ENCODE results near the gene DOCK1. TPM values are rescaled to one million over a fixed set of nuclear protein-coding genes. Genes with fewer than 3 reads are reported as not detected.

The DOCK1 gene
- total RNA-seq, 1 donor from 2014 or later, result 72.6 TPM

- Histone ChIP-seq H3K27me3 (no peaks in the 10 kb centered on the region), H2AFZ (replicated peaks) (no peak overlapping the region), H3K4me1 (no peaks in the 10 kb centered on the region), H3K27ac (no peak overlapping the region), H3K4me2 (no peak overlapping the region), H3K79me2 (ENCODE audit: low read depth) (no peaks in the 10 kb centered on the region), H4K20me1 (ENCODE audit: low read depth) (no peaks in the 10 kb centered on the region), H3F3A (ENCODE audit: low read depth) (no peaks in the 10 kb centered on the region), H3K36me3 (no peaks in the 10 kb centered on the region), H3K9me3 (ENCODE audit: low read depth) (no peaks in the 10 kb centered on the region), H3K9ac (no peak overlapping the region), H3K4me3 (no peak overlapping the region)
- no peak for DNase-seq (ENCODE audit: low spot score)
- H3K4me3 Mint-ChIP-seq, result no peak overlapping the region
- no peaks in the 10 kb centered on the region for H3K9me3 Mint-ChIP-seq
- H3K27ac Mint-ChIP-seq, result no peak overlapping the region
- H3K36me3 Mint-ChIP-seq, result peaks cover 22% of the 10 kb centered on the region
- TF ChIP-seq EZH2 (IDR thresholded peaks at IDR 0.05) (no peak), CTCF (IDR thresholded peaks at IDR 0.05) (no peak), EZH2phosphoT487 (IDR thresholded peaks at IDR 0.05) (no peak)
- H3K27me3 Mint-ChIP-seq (ENCODE audit: insufficient read depth, low read depth), result no peaks in the 10 kb centered on the region
- H3K4me1 Mint-ChIP-seq, result no peaks in the 10 kb centered on the region
Observed at GRCh38 chr10:127040756-127041155, 135.5 kb downstream of the DOCK1 start.

DNA sequence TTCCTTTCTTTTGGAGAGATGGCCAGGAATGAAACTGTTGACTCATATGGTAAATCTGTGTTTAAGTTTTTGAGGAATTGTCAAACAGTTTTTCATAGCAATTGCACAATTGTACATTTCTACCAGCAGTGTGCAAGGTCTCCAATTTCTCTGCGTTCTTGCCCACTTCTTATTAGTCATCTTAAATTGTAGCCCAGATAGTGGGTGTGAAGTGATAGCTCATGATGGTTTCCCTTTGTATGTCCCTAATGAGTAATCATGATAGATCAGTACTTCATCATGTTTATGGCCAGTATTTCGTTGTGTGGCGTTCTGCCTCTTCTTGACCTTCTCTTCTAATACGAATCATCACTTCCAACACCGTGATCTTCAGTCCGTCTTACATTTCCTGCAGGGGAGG lies 136.3 kb downstream of the DOCK1 start:
- H3K9me3 ChIP-seq (ENCODE audit: low read depth), result no peaks in the 10 kb centered on the region
- no peaks in the 10 kb centered on the region for H3K79me2 ChIP-seq (ENCODE audit: low read depth)
- H3K36me3 ChIP-seq, result no peaks in the 10 kb centered on the region
- no peaks in the 10 kb centered on the region for H3K4me1 Mint-ChIP-seq
- H3K9me3 Mint-ChIP-seq, result no peaks in the 10 kb centered on the region
- H3K4me3 ChIP-seq, result no peak overlapping the region
- H3F3A ChIP-seq (ENCODE audit: low read depth), result no peaks in the 10 kb centered on the region
- H3K36me3 Mint-ChIP-seq, result peaks cover 24% of the 10 kb centered on the region
- no peak for DNase-seq (ENCODE audit: low spot score)
- H3K4me2 ChIP-seq, result no peak overlapping the region
- no peak overlapping the region for H2AFZ ChIP-seq (replicated peaks)
- no peaks in the 10 kb centered on the region for H4K20me1 ChIP-seq (ENCODE audit: low read depth)
- no peak overlapping the region for H3K27ac ChIP-seq
- no peaks in the 10 kb centered on the region for H3K27me3 ChIP-seq
- H3K4me1 ChIP-seq, result no peaks in the 10 kb centered on the region
- H3K9ac ChIP-seq, result no peak overlapping the region
- H3K27ac Mint-ChIP-seq, result no peak overlapping the region
- no peak overlapping the region for H3K4me3 Mint-ChIP-seq
- H3K27me3 Mint-ChIP-seq (ENCODE audit: insufficient read depth, low read depth), result no peaks in the 10 kb centered on the region
- no peak for TF ChIP-seq CTCF (IDR thresholded peaks at IDR 0.05)
- TF ChIP-seq EZH2phosphoT487 (IDR thresholded peaks at IDR 0.05), result no peak
- no peak for TF ChIP-seq EZH2 (IDR thresholded peaks at IDR 0.05)

DNA sequence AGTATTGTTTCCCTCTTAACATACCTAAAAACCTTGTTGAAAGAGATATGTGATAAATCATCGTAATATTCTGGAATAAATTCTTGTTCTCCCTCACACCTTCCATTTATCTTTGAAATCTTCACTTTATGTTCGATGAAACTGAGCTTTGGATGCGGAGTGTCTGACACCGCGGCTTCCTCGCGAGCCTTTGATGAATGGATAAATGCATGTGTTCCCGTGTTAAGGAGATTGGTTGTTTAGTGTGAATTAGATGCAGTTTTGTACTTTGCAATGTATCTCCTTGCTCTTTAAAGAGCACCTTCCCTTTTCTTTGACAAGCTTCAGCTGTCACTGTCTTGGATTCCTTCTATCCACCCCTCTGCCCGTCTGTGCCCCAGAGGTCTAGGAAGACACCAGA lies 138.1 kb downstream of the DOCK1 start:
- H3K4me1 ChIP-seq, result no peaks in the 10 kb centered on the region
- H3K79me2 ChIP-seq (ENCODE audit: low read depth), result no peaks in the 10 kb centered on the region
- no peaks in the 10 kb centered on the region for H3F3A ChIP-seq (ENCODE audit: low read depth)
- H3K36me3 Mint-ChIP-seq, result peaks cover 20% of the 10 kb centered on the region
- H3K9me3 ChIP-seq (ENCODE audit: low read depth), result no peaks in the 10 kb centered on the region
- no peaks in the 10 kb centered on the region for H4K20me1 ChIP-seq (ENCODE audit: low read depth)
- H3K27me3 ChIP-seq, result no peaks in the 10 kb centered on the region
- H3K4me1 Mint-ChIP-seq, result no peaks in the 10 kb centered on the region
- no peak overlapping the region for H3K4me2 ChIP-seq
- H3K36me3 ChIP-seq, result no peaks in the 10 kb centered on the region
- H3K27ac Mint-ChIP-seq, result no peak overlapping the region
- H3K4me3 ChIP-seq, result no peak overlapping the region
- H3K9ac ChIP-seq, result no peak overlapping the region
- H2AFZ ChIP-seq (replicated peaks), result no peak overlapping the region
- DNase-seq (ENCODE audit: low spot score), result no peak
- H3K27ac ChIP-seq, result no peak overlapping the region
- no peak overlapping the region for H3K4me3 Mint-ChIP-seq
- H3K27me3 Mint-ChIP-seq (ENCODE audit: insufficient read depth, low read depth), result no peaks in the 10 kb centered on the region
- no peaks in the 10 kb centered on the region for H3K9me3 Mint-ChIP-seq
- TF ChIP-seq CTCF (IDR thresholded peaks at IDR 0.05), result no peak
- TF ChIP-seq EZH2 (IDR thresholded peaks at IDR 0.05), result no peak
- TF ChIP-seq EZH2phosphoT487 (IDR thresholded peaks at IDR 0.05), result no peak
